Stimulated activated CD8-positive, alpha-beta memory T cell treated with anti-CD3 and anti-CD28 coated beads, Interleukin-2, amount 100 ng/mL, for 1 hour (primary cell): ENCODE results near the gene SUSD3.

Experiments
- DNase-seq, 2 donors: peaks; one replicate each; pipeline ENCODE4 v3.0.0-alpha.2; 2020; ENCODE audit warnings: low read depth in 2 of 2

SUSD3 gene

GRCh38 chr9:93076101-93076791 is 17.7 kb downstream of the SUSD3 start:
- no peak for DNase-seq

- no peak for DNase-seq
Observed at GRCh38 chr9:93076792-93077128, 18.3 kb downstream of the SUSD3 start.

- DNase-seq: no peak
Observed at GRCh38 chr9:93077367-93077766, 18.9 kb downstream of the SUSD3 start.

DNA sequence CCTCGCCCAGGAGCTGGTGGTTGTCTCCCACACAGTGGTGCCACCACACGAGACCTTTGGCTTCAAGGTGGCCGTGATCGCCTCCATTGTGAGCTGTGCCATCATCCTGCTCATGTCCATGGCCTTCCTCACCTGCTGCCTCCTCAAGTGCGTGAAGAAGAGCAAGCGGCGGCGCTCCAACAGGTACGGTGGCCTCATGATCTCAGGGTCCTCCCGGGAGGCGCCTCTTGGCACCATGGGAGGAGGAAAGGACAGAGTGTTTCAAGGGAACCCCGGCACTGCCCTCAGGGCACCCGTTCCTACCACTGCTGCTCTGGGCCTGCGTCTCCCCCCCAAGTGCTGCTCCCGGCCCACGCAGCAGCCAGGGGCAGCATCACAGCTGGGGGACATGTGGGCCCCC is 19.3 kb downstream of the SUSD3 start:
- no peak for DNase-seq

- DNase-seq: no peak
Observed at GRCh38 chr9:93079371-93079770, 20.9 kb downstream of the SUSD3 start.

DNA sequence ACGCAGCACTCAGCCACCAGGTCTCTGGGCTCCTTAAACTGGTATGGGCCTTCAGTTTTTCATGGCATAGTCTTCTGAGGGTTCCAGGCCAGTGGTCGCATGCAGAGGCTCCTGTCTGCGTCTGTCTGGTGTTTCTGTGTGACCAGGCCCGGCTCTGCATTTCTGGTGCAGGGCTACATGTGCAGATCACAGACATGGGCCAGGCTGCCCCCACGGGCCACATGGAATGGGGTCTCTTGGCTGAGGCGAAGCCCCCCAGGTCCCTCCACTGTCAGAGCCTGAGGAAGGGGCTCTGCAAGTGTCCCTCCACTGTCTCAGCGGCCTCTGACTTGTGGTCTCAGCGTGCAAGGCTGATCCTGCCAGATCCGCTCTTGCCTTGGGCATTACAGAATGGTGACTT is 21.9 kb downstream of the SUSD3 start:
- DNase-seq: no peak

- DNase-seq: no peak
Observed at GRCh38 chr9:93081081-93081529, 22.6 kb downstream of the SUSD3 start.

GRCh38 chr9:93081931-93082330 is 23.4 kb downstream of the SUSD3 start:
- no peak for DNase-seq

GRCh38 chr9:93082841-93083411 is 24.4 kb downstream of the SUSD3 start:
- no peak for DNase-seq

DNA sequence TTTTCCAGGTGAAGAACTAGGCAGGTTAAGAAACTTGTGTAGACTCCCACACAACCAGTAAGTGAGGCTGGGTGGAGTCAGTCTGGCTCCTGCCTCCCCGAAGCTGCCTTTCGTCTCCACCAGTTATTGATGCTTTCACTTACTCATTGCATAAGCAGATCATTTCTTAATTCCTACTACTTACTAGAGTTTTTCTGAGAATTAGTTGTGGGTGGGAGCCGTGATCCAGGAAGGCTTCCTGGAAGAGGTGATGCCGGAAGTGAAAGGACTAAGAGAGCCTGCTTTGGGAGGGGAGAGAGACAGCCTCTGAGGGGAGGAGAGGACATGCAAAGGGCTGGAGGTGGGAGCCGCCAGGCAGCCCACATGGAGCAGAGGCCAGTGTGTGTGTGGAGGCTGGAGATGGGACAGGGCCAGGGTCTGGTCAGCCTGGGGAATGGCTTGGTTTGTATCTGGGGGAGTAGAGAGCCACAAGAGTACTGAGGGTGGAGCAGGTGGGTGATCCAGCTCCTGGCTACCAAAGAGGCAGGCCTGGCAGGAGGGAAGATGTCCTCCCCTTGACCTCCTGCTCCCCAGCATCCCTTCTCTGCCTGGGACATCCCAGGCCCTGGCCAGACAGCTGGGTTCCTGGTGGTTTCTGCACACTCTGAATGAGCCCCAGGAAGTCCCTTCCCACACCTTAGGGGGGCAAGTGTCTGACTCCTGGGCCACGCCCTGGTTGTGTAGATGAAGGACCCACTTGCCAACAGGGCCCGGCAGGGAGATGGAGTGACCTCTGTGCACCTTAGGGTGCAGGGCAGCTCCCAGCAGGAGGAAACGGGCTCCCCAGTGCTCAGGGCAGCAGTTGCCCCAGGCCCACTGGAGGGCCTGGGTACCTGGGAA is 25.3 kb downstream of the SUSD3 start:
- no peak for DNase-seq

- no peak for DNase-seq
Observed at GRCh38 chr9:93084471-93084881, 26.0 kb downstream of the SUSD3 start.

- no peak for DNase-seq
Observed at GRCh38 chr9:93085676-93086075, 27.2 kb downstream of the SUSD3 start.

DNA sequence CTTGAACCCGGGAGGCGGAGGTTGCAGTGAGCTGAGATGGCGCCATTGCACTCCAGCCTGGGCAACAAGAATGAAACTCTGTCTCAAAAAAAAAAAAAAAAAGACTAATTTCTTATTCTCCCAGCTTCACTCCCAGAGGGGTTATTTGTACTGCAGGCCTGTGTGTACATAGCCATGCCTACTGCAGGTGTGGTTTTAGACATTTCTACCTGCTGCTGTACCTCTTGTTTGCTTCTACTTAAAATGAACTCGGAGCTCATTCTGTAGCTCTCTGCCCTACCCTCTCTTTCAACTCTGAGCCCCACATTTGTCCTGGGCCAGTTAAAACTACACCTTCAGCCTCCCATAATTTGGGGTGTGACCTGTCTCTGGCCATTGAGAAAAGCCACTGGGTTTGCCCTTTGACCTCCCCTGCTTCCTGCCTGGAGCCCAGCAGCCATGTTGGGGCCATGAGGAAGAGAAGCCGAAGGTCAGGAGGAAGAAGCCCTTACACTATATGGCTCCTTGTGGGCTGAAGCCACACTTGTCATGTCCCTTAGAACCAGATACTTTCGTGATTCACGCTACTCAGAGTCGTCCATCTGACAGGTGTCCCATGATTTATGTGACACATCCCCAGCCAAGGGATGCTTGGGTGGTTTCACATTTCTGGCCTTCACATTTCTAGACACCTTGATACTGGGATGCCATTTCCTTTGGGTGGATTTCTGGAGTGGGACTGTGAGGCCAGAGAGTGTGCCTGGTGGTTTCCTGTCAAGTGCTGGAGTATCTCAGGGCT is 28.1 kb downstream of the SUSD3 start:
- DNase-seq: no peak

GRCh38 chr9:93087971-93088655 is 29.6 kb downstream of the SUSD3 start:
- no peak for DNase-seq

- no peak for DNase-seq
Observed at GRCh38 chr9:93088656-93089015, 30.1 kb downstream of the SUSD3 start.

GRCh38 chr9:93089024-93089423 is 30.5 kb downstream of the SUSD3 start:
- DNase-seq: no peak

- no peak for DNase-seq
Observed at GRCh38 chr9:93089481-93089991, 31.0 kb downstream of the SUSD3 start.

DNA sequence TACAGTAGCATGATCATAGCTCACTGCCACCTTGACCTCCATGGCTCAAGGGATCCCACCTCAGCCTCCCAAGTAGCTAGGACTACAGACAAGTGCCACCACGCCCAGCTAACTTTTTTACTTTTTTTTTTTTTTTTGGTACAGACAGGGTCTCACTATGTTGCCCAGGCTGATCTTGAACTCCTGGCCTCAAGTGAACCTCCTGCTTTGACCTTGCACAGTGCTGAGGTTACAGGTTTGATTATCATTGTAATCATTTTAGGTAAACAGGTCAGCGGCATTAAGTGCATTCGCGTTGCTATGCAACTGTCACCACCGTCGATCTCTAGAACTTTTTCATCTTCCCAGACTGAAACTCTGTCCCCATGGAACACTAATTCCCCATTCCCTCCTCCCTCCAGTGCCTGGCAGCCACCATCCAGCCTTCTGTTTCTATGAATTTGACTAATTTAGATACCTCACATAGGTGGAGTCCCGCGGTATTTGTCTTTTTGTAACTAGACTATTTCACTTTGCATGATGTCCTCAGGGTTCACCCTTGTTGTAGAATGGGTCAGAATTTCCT is 31.7 kb downstream of the SUSD3 start:
- DNase-seq: no peak

DNA sequence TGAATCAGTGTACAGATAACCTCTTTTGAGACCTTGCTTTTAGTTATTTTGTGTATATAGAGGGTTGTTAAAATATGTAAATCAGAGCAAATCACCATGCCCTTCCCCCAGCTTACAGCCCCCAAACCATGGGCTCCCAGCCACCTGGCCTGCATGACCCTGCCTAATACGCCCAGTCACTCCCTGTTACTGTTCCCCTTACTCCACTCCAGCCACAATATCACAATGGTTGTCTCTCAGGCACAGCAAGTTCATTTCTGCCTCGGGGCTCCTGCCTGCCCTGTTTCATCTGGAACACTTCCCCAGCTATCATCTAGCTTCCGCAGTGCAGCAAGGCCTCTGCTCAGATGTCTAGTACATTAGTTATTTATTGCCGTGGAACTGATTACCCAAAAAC is 32.6 kb downstream of the SUSD3 start:
- DNase-seq: no peak

GRCh38 chr9:93091453-93092081 is 33.1 kb downstream of the SUSD3 start:
- DNase-seq: no peak
